Stimulated activated memory B cell treated with anti-CD40 and anti-IgM and Interleukin-4, amounts not matched to agents 10 μg/mL and 1 μg/mL and 100 μg/mL, for 72 hours (primary cell): ENCODE results near the gene ZBTB16.

Source experiments
- ATAC-seq: fragments of 150-1000 bp; cut with Tn5 transposase; 2 replicates; pipeline ENCODE4 v1.10.0; 2021
- H3K27ac Mint-ChIP-seq: one replicate; pipeline ENCODE4 v1.8.0; 2022; ENCODE audit warnings: mild to moderate bottlenecking, mixed read lengths
- H3K27me3 Mint-ChIP-seq: one replicate; pipeline ENCODE4 v1.8.0; 2022; ENCODE audit warnings: mixed read lengths
- H3K36me3 Mint-ChIP-seq: one replicate; pipeline ENCODE4 v1.8.0; 2022; ENCODE audit warnings: mixed read lengths
- H3K4me1 Mint-ChIP-seq: one replicate; pipeline ENCODE4 v1.8.0; 2022; ENCODE audit warnings: mixed read lengths
- H3K4me3 Mint-ChIP-seq: one replicate; pipeline ENCODE4 v1.8.0; 2022; ENCODE audit warnings: mild to moderate bottlenecking, moderate library complexity, mixed read lengths
- H3K9me3 Mint-ChIP-seq: one replicate; pipeline ENCODE4 v1.8.0; 2022; ENCODE audit warnings: mixed read lengths

ZBTB16 gene

DNA sequence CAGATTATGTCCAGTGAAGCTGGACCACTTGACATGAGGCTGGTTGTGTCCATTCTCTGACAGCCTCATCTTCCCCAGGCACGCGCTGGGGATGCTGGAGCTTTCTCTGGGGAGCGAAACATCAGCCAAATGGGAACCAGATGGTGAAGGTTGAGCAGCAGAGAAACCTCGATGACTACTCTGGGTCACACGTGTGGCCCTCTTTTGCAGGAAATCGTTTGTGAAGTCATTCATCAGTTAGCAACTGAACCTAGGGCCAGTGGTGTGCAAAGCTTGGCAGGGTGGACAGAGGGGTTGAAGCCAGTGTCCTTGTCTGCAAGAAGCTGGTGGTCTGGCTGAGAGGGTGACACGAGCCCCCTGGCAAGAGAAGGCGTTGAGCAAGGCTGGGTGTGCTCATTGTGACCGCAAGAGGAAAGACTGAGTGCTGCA is 109.8 kb downstream of the ZBTB16 start:
- peaks cover 39% of the 10 kb centered on the region for H3K4me1 Mint-ChIP-seq
- H3K27ac Mint-ChIP-seq = no peak overlapping the region
- no peaks in the 10 kb centered on the region for H3K9me3 Mint-ChIP-seq
- H3K36me3 Mint-ChIP-seq = no peaks in the 10 kb centered on the region
- peaks cover 9% of the 10 kb centered on the region for H3K27me3 Mint-ChIP-seq
- H3K4me3 Mint-ChIP-seq = no peak overlapping the region
- no peak for ATAC-seq

- Mint-ChIP-seq H3K27ac (no peak overlapping the region), H3K9me3 (no peaks in the 10 kb centered on the region), H3K4me3 (no peak overlapping the region), H3K4me1 (peaks cover 39% of the 10 kb centered on the region), H3K36me3 (no peaks in the 10 kb centered on the region), H3K27me3 (peaks cover 9% of the 10 kb centered on the region)
- ATAC-seq = no peak
Observed at GRCh38 chr11:114169821-114170220, 110.3 kb downstream of the ZBTB16 start.

DNA sequence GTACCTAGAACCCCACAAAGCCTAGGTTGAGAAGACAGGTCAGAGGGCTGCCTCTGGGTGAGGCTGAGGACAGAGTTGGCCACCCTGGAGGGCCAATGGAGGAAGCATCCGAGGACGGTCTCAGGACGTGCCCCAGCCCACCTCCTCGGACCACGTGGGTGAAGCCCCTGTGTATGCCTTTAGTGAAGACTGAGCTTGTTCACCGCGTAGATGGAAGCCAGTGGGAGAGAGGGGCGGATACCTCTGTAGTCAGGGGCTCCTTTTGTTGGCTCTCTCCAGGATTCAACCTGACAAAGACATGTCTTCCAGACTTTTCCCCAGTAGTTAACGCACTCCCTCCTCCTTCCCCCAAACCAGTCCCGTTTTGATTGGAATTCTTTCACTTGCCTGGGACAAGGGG is 110.7 kb downstream of the ZBTB16 start:
- no peak overlapping the region for H3K27ac Mint-ChIP-seq
- H3K27me3 Mint-ChIP-seq = peaks cover 9% of the 10 kb centered on the region
- no peaks in the 10 kb centered on the region for H3K9me3 Mint-ChIP-seq
- ATAC-seq = no peak
- no peak overlapping the region for H3K4me3 Mint-ChIP-seq
- H3K4me1 Mint-ChIP-seq = peaks cover 39% of the 10 kb centered on the region
- H3K36me3 Mint-ChIP-seq = no peaks in the 10 kb centered on the region

- ATAC-seq = no peak
- Mint-ChIP-seq H3K4me3 (no peak overlapping the region), H3K27me3 (peaks cover 9% of the 10 kb centered on the region), H3K4me1 (peaks cover 38% of the 10 kb centered on the region), H3K27ac (no peak overlapping the region), H3K36me3 (no peaks in the 10 kb centered on the region), H3K9me3 (no peaks in the 10 kb centered on the region)
Observed at GRCh38 chr11:114171257-114172054, 111.9 kb downstream of the ZBTB16 start.

DNA sequence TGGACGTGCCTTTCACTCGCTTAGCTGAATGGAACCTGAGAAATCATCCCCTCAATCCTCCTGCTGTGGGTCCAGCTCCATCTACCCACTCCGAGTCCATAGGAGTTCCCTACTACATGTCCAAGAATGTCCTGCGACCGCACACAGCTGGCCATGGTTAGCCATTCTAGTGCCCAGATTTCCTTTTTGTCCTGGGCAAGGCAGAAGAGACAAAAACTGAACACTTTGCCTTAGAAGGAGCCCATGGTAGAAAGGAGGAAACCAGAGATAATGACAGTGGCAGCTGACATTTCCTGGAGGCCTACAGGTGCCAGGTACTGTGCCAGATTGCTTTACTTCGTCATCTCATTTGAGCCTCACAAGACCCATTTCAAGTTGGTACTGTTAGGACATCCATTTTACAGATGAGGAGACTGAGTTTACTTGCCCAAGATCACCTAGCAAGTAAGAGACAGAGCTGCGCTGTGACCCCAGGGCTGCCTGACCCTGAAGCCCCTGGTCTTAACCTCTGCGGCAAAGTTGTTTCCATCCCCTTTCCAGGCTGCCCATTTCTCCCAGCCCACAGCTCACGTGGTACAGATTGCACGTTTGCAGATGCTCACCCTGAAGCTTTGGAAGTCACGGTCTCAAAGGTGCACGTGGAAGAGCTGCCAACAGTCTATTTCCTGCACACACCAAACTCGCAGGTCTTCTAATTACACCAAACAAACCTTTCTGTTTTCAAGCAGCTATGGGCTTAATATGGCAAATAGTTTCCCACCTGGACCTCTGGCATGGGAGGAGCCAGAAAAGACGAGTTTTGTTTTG is 112.7 kb downstream of the ZBTB16 start:
- H3K36me3 Mint-ChIP-seq = no peaks in the 10 kb centered on the region
- no peak overlapping the region for H3K27ac Mint-ChIP-seq
- ATAC-seq = no peak
- H3K27me3 Mint-ChIP-seq = peaks cover 9% of the 10 kb centered on the region
- no peak overlapping the region for H3K4me3 Mint-ChIP-seq
- H3K4me1 Mint-ChIP-seq = peaks cover 33% of the 10 kb centered on the region
- H3K9me3 Mint-ChIP-seq = no peaks in the 10 kb centered on the region

DNA sequence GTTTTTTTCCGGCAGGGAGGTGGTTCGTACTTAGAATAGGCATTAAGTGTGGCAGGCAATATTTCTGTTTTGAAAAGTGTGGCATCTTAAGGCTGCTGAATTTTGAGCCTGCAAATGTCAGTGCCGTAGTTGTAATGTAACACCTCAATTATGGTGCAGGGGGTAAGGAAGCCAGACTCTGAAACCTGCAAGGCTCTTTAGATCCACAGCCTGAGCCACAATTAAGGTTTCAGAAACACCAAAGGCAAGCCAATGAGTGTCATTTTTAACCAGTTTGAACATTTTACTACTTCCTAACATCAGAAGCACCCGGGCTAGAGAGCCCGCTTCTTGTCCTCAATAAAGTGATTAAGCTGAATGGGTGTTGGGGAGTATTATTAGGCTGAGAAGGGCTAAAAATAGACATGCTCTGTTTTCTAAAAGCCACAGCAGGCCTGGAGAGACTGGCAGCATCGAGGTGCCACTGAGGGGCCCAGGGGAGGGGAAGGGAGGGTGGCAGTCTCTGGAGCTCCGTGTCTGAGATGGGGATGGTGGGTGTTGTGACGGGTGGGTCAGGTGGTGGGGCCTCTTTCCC is 113.4 kb downstream of the ZBTB16 start:
- no peak overlapping the region for H3K4me3 Mint-ChIP-seq
- no peak for ATAC-seq
- H3K4me1 Mint-ChIP-seq = peaks cover 28% of the 10 kb centered on the region
- no peaks in the 10 kb centered on the region for H3K36me3 Mint-ChIP-seq
- no peak overlapping the region for H3K27ac Mint-ChIP-seq
- H3K9me3 Mint-ChIP-seq = no peaks in the 10 kb centered on the region
- peaks cover 4% of the 10 kb centered on the region for H3K27me3 Mint-ChIP-seq

- H3K4me3 Mint-ChIP-seq = no peak overlapping the region
- no peaks in the 10 kb centered on the region for H3K36me3 Mint-ChIP-seq
- peaks cover 26% of the 10 kb centered on the region for H3K4me1 Mint-ChIP-seq
- ATAC-seq = no peak
- no peaks in the 10 kb centered on the region for H3K9me3 Mint-ChIP-seq
- H3K27ac Mint-ChIP-seq = no peak overlapping the region
- no peaks in the 10 kb centered on the region for H3K27me3 Mint-ChIP-seq
Observed at GRCh38 chr11:114173843-114174242, 114.3 kb downstream of the ZBTB16 start.

- Mint-ChIP-seq H3K9me3 (no peaks in the 10 kb centered on the region), H3K27me3 (no peaks in the 10 kb centered on the region), H3K27ac (no peak overlapping the region), H3K36me3 (no peaks in the 10 kb centered on the region), H3K4me3 (no peak overlapping the region), H3K4me1 (peaks cover 26% of the 10 kb centered on the region)
- no peak for ATAC-seq
Observed at GRCh38 chr11:114174712-114175495, 115.4 kb downstream of the ZBTB16 start.

GRCh38 chr11:114175706-114176105 is 116.2 kb downstream of the ZBTB16 start:
- Mint-ChIP-seq H3K27me3 (peaks cover 6% of the 10 kb centered on the region), H3K4me3 (no peak overlapping the region), H3K36me3 (no peaks in the 10 kb centered on the region), H3K9me3 (no peaks in the 10 kb centered on the region), H3K4me1 (peaks cover 34% of the 10 kb centered on the region), H3K27ac (no peak overlapping the region)
- ATAC-seq = no peak

DNA sequence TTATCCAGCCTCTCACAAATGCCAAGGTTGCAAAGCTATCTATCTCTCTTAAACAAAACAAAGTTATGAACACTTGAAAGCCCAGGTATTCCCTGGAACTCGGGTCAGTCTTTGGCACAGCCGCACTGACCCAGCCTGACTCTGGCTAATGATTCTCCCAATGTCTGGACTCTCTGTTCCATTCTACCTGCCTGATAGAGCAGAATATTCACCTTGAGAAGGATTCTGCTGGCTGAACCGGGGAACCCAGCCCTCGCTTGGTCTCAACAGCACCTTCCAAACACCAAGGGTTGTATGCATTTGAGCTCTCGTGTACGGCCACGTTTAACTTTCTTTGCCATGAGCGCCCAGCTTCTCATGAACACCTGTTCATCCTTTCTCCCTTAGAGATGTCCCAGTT is 116.8 kb downstream of the ZBTB16 start:
- H3K4me1 Mint-ChIP-seq = peaks cover 35% of the 10 kb centered on the region
- ATAC-seq = no peak
- peaks cover 8% of the 10 kb centered on the region for H3K27me3 Mint-ChIP-seq
- H3K4me3 Mint-ChIP-seq = no peak overlapping the region
- no peaks in the 10 kb centered on the region for H3K9me3 Mint-ChIP-seq
- no peak overlapping the region for H3K27ac Mint-ChIP-seq
- no peaks in the 10 kb centered on the region for H3K36me3 Mint-ChIP-seq

- no peaks in the 10 kb centered on the region for H3K36me3 Mint-ChIP-seq
Observed at GRCh38 chr11:114178656-114179055, 119.1 kb downstream of the ZBTB16 start.

DNA sequence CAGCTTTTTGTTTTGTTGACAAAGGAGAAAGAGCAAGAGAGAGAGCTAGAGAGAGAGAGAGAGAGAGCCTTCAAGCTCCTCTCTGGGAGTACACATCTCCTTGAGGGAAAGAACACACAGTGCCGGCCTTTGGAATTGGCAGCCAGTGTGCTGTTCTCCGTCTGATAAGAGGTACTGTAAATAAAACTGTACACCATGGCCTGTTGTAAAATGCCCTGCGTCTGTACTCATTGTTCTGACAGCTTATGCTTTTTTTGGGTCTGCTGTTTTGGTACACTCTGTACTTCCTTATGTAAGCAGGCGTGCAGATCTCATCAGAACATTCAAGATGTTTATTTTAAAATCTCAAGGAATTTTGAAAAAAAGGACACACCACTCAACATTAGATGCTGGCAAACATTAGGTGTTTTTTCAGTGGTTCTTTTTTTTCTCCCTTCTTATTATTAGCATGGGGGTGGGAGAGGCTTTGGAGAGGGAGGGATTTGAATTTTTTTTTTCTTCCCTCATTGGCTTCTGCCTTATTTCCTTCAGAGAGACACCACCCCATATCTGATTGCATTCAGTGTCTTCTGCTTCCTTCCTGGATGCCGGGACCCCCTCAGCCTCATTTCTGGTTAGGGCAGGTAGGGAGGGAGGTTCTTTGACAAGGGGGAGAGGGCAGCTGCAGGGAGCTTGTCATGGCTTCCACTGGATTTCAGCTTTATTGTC is 119.9 kb downstream of the ZBTB16 start:
- no peaks in the 10 kb centered on the region for H3K36me3 Mint-ChIP-seq
- ATAC-seq = no peak
- peaks cover 39% of the 10 kb centered on the region for H3K4me1 Mint-ChIP-seq
- peak overlapping the region; percentile 64 for H3K27ac Mint-ChIP-seq
- peaks cover 8% of the 10 kb centered on the region for H3K27me3 Mint-ChIP-seq
- H3K4me3 Mint-ChIP-seq = no peak overlapping the region
- no peaks in the 10 kb centered on the region for H3K9me3 Mint-ChIP-seq

More at GRCh38 chr11:114178656-114179055, 119.1 kb downstream of the ZBTB16 start:
- Mint-ChIP-seq H3K27me3 (peaks cover 8% of the 10 kb centered on the region), H3K9me3 (no peaks in the 10 kb centered on the region), H3K4me3 (no peak overlapping the region), H3K27ac (peak overlapping the region; percentile 64), H3K4me1 (peaks cover 39% of the 10 kb centered on the region)
- no peak for ATAC-seq

GRCh38 chr11:114180301-114181055 is 121.0 kb downstream of the ZBTB16 start:
- Mint-ChIP-seq H3K9me3 (no peaks in the 10 kb centered on the region), H3K36me3 (no peaks in the 10 kb centered on the region), H3K4me3 (no peak overlapping the region), H3K27ac (peak overlapping the region; percentile 34), H3K27me3 (peaks cover 8% of the 10 kb centered on the region), H3K4me1 (peaks cover 44% of the 10 kb centered on the region)
- no peak for ATAC-seq

DNA sequence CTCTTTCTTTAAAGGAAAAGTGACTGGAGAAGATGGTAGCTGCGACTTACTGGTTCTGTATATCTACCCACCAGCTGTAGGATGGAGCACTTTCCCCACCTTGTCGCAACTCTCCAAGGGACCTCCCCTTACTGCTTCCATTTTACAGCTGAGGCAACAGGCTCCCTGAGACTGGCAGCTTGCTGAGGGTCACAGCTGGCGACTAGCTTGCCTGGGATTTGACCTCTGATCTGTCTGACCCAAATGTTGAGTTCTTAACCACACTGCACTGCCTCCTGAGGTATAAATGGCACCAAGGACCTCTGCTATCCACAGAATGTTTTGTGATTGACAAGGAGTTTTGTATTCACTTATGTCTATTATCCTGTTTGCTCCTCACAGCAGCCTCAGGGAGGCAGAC is 121.7 kb downstream of the ZBTB16 start:
- H3K27ac Mint-ChIP-seq = no peak overlapping the region
- no peak for ATAC-seq
- no peaks in the 10 kb centered on the region for H3K36me3 Mint-ChIP-seq
- no peak overlapping the region for H3K4me3 Mint-ChIP-seq
- H3K27me3 Mint-ChIP-seq = peaks cover 8% of the 10 kb centered on the region
- H3K4me1 Mint-ChIP-seq = peaks cover 48% of the 10 kb centered on the region
- H3K9me3 Mint-ChIP-seq = no peaks in the 10 kb centered on the region
